Breast epithelium (tissue), 3 donors: Measurements from ENCODE around the gene GCC2.

Source experiments
- CTCF ChIP-seq, 3 donors: fragments of 450-650 bp; IDR thresholded peaks; one replicate each; pipeline ENCODE4 v1.5.1; 2016 to 2017; ENCODE audit warnings: antibody characterized with exemption in 3 of 3, mild to moderate bottlenecking in 3 of 3, moderate library complexity in 3 of 3
- POLR2A ChIP-seq: fragments of 450-650 bp; IDR thresholded peaks from one replicate; pipeline ENCODE4 v1.6.1; 2016; ENCODE audit warnings: antibody characterized with exemption, mild to moderate bottlenecking, moderate library complexity

- TF ChIP-seq CTCF (IDR thresholded peaks at IDR 0.05) (no peak), POLR2A (no peak)
Observed at GRCh38 chr2:108485253-108485652, 36.2 kb downstream of the GCC2 start.
